ENCODE measurements around the gene RBM20.
"Not testable (repeated sequence)": the region's sequence is repeated elsewhere in the genome, so short reads cannot be mapped to it uniquely, and the experiment has no call there.

RBM20 gene

DNA sequence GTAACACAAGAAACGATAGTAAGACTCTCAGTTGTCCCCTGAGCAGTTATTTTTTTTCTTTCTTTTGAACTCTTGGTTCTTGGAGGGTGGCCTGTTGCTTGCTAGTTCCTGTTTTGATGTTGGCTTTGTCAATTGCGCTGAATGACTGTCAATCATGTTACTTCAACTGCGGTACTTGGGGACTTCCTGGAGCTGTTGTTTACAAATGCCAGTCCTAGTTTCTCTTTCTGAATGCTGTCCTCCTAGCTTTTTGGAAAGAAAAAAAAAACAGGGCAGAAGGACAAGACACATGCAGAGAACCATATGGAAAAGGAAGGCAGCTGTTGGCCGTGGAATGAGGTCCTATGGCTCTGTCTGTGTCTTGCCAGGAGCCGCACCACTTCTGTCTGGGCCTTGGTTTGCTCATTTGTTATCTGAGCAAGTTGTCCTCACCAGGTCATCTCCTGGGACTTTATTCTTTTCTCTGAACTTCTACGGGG is 220.6 kb downstream of the RBM20 start:
- no peak for DNase-seq
- intact Hi-C loops (cut with DNase I) = no loop called here

DNA sequence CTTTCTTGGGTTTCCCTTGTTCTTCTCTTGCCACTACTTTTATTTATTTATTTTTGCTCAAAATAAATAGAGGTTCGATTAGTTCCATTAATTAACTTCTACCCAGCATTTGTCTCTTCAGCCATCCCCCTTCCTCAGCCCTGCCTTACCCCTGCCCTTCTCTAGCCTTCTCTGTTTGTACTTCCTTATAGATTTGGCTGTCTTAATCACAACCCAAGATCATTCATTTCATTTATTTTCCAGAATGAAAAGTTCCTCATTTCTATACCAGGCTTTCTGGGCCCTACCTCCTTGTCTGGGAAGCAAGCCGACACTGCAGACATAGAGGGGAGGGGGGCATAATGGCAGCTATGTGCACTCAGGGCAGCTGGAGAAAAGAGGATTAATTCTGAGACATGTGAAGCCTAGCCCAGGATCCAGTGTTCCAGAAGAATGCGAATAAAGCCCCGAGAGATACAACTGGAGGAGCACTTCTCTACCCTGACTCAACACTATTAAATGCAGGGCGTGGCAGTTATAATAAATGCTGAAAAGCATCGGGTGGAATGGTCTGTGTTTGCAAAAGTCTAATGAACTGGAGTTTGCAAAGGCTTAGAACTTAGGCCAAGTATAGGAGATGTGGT is 221.2 kb downstream of the RBM20 start:
- DNase-seq = no peak
- intact Hi-C loops (cut with DNase I) = no loop called here

DNA sequence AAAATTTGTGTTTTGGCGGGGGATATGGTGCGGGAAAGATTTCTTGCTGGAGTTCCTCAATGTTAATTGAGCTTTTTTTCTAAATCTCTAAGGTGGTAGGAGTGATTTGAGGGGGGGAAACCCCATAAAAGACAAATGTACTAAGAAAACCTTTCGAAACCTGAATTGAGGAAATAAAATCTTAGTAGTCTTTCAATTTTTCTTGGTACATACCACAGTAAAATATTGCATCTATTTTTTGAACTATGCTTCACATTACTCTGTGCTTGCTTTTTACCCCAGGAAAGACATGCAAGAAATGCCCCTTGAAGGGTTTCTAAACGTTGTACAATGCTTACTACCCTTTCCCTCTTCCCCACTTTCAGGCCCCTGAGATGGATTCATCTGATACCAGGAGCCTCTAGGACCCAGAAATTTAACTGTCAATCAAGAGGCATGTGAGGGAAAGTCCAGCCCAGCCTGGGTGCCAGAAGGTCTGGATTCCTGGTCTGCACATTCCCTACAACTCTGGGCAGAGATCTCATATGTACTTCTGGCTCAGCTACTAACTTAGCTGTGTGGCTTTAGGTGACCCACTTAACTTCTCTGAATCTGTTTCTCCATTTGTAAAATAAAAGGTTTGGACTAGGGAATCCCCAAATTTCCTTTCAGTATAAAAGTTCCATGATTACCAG is 221.8 kb downstream of the RBM20 start:
- no peak for DNase-seq
- intact Hi-C loops (cut with DNase I) = no loop called here

DNA sequence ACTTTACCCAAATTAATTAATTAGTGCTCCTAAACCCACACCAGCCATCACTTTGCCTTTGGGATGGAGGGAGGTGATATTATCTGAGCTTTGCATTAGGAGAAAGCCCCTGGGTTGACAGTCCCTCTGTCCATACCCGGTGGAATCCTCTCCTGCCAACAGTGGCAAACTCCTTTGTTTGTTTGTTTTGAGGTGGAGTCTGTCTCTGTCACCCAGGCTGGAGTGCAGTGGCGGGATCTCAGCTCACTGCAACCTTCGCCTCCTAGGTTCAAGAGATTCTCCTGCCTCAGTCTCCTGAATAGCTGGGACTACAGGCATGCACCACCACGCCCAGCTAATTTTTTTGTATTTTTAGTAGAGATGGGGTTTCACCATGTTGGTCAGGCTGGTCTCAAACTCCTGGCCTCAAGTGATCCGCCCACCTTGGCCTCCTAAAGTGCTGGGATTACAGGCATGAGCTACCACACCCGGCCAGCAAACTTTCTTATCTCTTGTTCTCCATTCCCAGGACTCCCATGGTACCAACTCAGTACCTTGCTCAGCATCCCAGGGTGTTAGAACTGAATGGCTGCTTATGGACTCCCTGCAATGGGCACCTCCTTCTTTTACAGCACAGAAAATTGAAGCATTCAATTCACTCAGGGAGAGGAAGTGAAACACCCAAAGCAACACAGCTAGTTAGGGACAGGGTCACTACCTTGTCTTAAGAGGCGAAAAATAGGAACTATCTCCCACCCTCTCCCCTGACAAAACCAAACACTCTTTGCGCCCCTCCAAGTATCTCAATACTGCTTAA is 223.1 kb downstream of the RBM20 start:
- intact Hi-C loops (cut with DNase I); DNase-seq: not testable (repeated sequence)

DNA sequence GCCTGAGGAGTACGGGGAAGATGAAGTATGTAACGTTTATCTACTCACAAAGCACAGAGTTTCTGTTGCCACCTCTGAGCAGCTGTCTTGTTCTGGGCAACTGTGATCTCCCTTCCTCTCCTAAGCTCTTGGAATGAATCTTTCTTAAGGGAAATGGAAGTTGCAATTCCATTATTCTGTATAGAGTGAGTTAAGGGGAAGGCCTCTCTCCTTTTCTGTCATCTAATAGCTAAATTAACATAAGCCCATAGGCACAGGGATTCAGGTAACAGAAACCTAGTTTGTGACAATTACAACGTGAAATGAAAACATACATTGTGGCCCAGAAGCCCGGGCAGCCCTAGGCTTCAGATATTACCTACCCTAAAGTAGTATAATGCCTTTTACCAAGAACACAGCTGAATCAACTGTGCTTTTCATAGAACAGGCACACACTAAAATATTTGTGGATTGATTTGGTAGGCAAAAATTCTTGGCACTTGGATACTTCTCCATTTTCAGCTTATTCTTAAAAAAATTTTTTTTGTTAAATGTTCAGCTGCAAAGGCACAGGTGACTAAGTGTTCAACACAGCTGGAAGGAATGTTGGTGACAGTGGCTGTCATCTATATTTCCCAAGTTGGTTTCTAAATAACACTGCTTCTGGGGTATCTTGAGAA is 223.8 kb downstream of the RBM20 start:
- intact Hi-C loops (cut with DNase I) = no loop called here
- no peak for DNase-seq

DNA sequence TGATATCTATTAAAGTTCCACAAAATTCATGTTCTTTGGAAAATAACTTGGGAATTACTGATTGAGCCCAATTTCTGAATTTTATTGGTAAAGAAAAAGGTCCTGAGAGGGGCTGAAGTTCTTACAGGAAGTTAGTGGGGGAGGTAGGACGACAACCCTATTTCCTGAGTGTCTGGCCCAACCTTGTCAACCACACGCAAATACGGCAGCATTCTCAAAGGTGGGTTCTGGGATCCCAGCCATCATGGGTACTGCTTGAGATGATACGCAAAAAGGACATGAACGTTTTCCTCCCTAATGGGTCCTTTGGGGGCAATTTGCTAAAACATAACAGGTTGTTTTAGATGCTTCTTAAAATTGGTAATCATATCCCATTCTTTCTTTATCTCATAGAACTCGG is 224.8 kb downstream of the RBM20 start:
- DNase-seq = no peak
- intact Hi-C loops (cut with DNase I) = no loop called here

DNA sequence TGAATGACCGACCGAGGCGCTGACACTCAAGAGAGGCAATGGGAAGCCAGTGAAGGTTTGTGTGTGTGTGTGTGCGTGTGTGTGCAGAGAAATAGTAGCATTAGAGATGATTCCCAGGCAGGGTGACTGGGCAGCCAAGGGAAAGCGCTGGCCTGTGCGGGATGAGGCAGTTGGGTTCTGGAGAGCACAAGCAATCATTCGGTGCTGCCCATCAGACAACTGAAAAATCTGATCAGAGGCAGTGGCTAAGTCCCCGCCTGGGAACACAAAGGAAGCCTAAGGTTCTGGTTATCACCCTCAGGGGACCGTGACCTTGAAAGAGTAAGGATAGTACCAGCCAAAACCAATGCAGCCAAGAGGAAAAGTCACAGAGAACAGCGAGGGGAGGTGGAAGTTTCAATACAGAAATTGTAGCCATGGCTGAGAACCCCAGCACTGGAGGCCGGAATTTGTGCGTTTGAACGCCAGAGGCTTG is 226.7 kb downstream of the RBM20 start:
- intact Hi-C loops (cut with DNase I) = loop anchor here (2.0 kb wide), 1 partner anchor 48 kb away; the partner anchor contains the start of genes BBIP1 and SHOC2
- DNase-seq = no peak

DNA sequence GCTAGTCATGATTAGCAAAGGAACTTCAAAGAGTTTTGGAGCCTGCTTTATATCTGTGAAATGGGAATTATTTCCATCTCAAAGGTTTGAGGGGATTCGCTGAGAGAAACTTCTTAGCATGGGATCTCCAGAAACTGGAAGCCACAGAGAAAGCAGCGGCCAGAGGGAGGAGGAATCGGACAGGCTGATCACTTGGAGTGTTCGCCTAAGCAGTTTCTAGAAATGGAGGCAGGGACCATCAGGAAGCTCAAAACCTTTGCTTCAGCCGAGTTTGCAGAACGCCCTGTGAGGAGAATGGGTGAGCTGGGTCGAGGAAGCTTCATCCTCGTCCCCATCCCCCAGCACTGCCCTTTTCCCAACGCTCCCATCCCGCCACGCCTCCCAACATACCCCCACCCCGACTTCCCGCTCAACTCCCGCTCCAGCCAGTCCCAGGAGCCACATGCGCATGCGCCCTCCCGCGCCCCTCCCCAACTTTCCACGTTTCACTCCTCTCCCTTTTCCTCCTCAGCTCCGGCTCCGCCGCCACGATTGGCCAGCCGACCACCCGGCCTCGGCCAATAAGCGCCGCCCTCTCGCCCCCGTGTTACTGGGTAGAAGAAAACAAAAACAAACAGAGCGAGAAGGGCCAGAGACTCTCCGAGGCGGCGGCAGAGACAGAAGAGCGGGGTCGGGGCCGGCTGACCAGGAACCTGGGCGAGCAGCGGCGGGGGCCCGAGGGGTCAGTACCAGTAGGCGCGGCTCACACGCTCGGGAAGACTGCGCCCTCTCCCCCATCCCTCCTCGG is 227.4 kb downstream of the RBM20 start, which contains the start of gene PDCD4:
Gene PDCD4, plus strand, starts transcription at position 631 of the 787 bp plus-strand sequence. CDS start 4,100 bp downstream, outside the sequence.
- intact Hi-C loops (cut with DNase I) = loop anchor here (2.0 kb wide), 1 partner anchor 47 kb away; the partner anchor contains the start of genes BBIP1 and SHOC2
- DNase-seq = peak; percentile 98 to 100 (median 100)

DNA sequence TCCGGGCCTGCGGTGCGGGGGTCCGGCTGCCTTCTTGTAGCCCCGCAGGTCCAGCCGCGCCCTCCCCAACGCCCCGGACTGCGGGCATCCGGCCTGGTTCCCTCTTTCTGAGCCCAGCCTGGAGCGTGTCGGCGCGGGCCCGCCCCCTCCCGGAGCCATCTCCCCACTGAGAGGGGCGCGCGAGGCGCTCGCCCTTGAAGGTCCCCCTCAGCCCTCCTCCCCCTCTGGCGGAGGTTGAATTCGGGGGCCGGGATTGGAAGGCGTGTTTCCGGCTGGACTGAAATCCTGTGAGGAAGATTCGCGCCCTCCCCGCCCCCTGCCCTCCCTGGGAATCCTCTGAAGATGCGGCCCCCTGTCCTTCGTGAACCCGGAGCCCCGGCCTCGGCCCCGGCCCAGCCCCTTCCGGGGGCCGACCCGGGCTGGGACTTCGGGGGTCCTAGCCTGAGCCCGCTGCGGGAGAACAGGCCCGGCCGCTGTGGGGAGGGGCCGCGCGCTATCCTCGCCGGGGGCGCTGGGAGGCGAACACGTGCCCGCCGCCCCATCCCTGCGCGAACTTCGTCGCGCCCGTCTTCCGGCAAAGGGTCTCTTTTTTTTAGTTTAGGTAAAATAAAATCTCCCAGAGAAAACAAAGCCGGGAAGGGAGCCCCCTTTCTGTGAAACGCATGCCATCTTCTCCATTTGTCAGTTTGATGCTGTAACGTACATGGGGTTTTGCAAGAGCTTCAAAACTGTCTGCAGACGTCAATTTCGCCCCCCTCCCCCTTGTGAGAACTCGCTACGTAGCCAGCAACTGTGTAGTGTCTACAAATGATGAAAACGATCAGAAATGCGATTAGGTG is 228.2 kb downstream of the RBM20 start:
- peak; percentile 35 to 82 (median 67) for DNase-seq
- intact Hi-C loops (cut with DNase I) = no loop called here

DNA sequence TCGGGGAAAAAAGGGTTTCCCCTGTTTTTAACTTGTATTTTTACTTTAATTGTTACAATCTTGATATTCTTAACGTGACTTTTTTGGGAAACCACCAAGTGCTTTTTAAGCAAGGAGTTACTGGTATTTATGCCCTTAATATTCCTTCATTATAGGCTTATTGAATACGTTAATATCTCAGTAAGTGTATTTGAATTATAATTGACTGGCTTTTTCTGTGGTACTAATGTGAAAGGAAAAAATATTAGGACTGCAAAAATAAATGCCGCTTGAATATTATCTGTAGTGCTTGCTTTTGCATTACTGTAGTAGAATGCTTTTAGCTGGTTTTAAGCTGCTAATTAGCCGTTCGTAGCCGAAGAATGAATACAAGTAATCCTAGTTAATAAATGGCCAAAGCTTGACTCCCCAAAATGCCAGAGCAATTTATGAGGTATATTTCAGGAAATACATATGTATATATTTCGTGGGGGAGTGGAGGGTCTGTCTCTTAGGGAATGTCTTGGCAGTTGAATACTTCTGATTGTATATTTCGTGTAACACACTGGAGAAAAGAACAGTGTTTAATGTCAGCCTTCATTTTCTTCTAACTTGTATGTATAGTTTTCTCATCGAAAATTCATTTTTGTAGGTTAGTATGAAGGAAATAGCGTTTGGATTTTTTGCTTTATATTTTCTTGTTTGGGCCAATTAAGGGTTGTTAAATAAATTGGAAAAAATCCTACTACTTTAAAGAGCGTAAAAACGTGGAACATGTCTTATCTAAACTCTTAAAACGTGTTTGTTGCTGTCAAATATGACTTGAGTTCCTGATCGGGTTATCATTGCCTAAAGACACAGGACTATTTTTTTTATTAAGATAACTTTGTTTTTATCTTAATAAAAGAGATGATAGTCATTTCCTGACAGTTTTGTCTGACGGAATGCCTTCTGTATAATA is 229.1 kb downstream of the RBM20 start:
- no peak for DNase-seq
- intact Hi-C loops (cut with DNase I) = no loop called here

DNA sequence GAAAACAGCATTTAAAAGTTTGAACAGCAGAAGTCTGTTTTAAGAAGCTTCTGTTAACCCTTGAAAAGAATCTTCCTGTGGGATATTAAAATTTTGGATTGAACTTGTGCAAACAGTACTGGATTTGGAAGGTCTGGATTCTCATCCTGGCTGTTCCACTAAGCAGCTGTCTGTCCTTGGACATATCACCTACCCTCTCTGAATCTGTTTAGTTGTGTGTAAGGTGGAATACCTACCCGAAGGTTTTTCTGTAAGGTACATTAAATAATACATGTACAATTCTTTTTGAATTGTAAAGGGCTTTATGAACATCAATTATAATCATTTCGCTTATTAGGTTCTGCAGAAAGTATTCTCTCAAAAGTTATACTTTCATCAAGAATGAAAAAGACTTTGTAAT is 229.8 kb downstream of the RBM20 start:
- intact Hi-C loops (cut with DNase I) = no loop called here
- DNase-seq = no peak

DNA sequence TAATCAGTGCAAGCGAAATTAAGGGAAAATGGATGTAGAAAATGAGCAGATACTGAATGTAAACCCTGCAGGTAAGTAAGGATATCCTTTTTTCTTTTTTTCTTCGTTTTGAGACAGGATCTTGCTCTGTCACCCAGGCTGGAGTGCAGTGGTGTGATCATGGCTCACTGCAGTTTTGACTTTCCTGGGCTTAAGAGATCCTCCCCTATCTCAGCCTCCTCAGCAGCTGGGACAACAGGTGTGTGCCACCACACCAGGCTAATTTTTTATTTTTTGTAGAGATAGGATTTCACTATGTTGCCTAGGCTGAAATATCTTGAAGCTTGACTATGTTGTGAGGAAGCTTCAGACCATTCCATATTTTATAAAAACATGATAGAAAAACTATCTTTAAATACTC is 231.9 kb downstream of the RBM20 start:
- peak in 1 of 42 donors; percentile 22 for DNase-seq
- intact Hi-C loops (cut with DNase I) = no loop called here

DNA sequence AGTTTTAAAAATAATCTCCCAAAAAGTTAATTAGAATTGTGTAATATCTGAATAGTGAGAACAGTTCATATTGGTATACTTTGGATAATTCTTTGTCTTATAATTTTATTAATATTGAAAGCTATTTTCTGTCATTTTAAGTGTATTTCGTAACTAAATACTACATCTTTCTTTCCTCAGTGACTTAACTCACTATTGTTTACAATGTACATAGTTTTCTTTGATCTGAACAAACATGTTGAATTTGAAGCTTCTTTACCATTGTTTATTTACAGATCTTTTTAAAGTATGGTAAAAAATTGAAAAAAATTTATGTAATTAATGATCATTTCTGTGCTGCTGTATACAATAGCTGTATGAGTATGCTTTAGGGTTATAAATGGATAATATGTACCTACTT is 232.7 kb downstream of the RBM20 start:
- DNase-seq = no peak

DNA sequence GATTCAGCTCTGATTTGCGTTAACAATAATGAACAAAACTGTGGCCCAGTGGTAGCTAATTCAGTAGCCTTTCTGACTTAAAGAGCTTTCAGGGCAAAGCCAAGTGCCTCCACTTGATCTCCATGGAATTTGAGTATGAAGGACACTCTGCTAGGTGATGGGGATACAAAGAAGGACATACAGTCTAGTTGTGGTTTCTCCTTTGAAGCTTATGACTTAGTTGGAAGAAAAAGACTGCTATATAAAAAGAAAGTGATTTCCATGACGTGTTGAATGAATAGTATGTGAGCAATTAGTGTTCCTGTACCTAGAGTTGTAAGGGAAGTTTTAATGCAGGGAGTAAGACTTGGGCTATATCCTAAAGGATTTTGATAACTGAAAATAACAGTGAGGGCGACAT is 235.9 kb downstream of the RBM20 start:
- DNase-seq = no peak
- intact Hi-C loops (cut with DNase I) = no loop called here

More for the DNA sequence above, 232.7 kb downstream of the RBM20 start:
- intact Hi-C loops (cut with DNase I) = no loop called here

DNA sequence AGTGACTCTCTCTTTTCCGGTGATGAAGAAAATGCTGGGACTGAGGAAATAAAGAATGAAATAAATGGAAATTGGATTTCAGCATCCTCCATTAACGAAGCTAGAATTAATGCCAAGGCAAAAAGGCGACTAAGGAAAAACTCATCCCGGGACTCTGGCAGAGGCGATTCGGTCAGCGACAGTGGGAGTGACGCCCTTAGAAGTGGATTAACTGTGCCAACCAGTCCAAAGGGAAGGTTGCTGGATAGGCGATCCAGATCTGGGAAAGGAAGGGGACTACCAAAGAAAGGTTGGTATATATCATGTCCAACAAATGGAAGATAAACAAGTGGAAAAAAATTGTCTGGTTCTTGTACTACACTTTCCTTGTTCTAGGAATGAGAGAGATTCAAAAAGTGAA is 237.1 kb downstream of the RBM20 start:
- intact Hi-C loops (cut with DNase I) = no loop called here
- no peak for DNase-seq

DNA sequence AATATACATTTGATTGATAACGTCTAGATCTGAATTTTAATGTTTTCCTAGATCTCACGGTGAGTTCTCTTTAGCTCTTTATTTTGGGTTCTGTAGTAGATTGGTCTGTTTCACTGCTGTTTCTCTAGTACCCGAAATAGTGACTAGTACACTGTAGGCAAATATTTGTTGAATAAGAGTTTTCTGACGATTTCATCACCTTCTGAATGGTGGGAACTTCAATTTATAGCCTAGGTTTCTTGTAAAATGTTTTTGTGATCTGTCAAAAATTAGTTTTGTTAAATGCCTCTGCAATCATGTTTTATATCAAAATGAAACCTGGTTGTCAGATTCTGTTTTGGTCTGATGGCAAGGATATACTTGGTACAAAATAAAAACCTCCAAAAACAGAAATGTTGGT is 237.8 kb downstream of the RBM20 start:
- DNase-seq = no peak
- intact Hi-C loops (cut with DNase I) = no loop called here
